ENCODE measurements around the gene BTN3A1. TPM values are rescaled to one million over a fixed set of nuclear protein-coding genes. Genes with fewer than 3 reads are reported as not detected.

BTN3A1 gene
- total and polyA plus RNA-seq, 2 of the 8 experiments (the other 6 are each of a cell fraction or from before 2014, with no cell fraction given), result 4.7 to 5.6 TPM

- Histone ChIP-seq H3K79me2 (ENCODE audit: control insufficient read depth in 1 of 2, insufficient read depth in 2 of 2, low read length in 2 of 2) (no peaks in the 10 kb centered on the region), H3K18ac (ENCODE audit: extremely low read depth, low read length) (no peak overlapping the region), H3K36me3 (ENCODE audit: control insufficient read depth in 2 of 4, insufficient read depth in 4 of 4, low read length in 3 of 4) (no peaks in the 10 kb centered on the region), H4K91ac (replicated peaks; ENCODE audit: insufficient read length, low read length) (no peak overlapping the region), H3K4me2 (ENCODE audit: insufficient read depth in 1 of 2, low read depth in 2 of 2, low read length in 2 of 2) (peak overlapping the region in 1 of 2 experiments; percentile 65; a peak in 3 of 4 replicates), H3K27ac (ENCODE audit: low read depth, low read length) (no peak overlapping the region), H3K27me3 (replicated peaks in 1 of 4; ENCODE audit: control insufficient read depth in 3 of 4, extremely low read depth in 1 of 4, insufficient read depth in 3 of 4, low read length in 3 of 4) (no peaks in the 10 kb centered on the region), H4K8ac (ENCODE audit: extremely low read depth, insufficient read depth, low read length) (no peak overlapping the region), H2BK12ac (ENCODE audit: low read depth, low read length) (no peak overlapping the region), H3K4ac (replicated peaks; ENCODE audit: insufficient read length, low read depth, low read length) (no peak overlapping the region), H4K20me1 (replicated peaks in 1 of 2; ENCODE audit: control insufficient read depth in 1 of 2, insufficient read depth in 2 of 2, low read length in 2 of 2) (no peaks in the 10 kb centered on the region), H3K14ac (ENCODE audit: insufficient read length) (no peak overlapping the region), H2AK5ac (ENCODE audit: low read depth, low read length) (no peak overlapping the region), H3K23me2 (ENCODE audit: low read depth, low read length) (no peaks in the 10 kb centered on the region; the same call in 1 of the 2 replicates), H4K5ac (ENCODE audit: insufficient read length, low read depth, low read length) (no peak overlapping the region), H3K23ac (ENCODE audit: insufficient read length) (no peak overlapping the region), H3K56ac (replicated peaks; ENCODE audit: insufficient read length, low read depth, low read length) (no peak overlapping the region), H2AFZ (ENCODE audit: low read length) (peak overlapping the region; percentile 47; the same call in 1 of the 2 replicates), H2BK5ac (ENCODE audit: low read depth, low read length) (no peak overlapping the region), H3K9ac (replicated peaks in 1 of 4; ENCODE audit: extremely low read depth in 1 of 4, low read depth in 3 of 4, low read length in 3 of 4) (no peak overlapping the region), H3K9me3 (ENCODE audit: insufficient read depth in 2 of 2, low read depth in 1 of 2, low read length in 1 of 2) (no peaks in the 10 kb centered on the region), H2BK20ac (ENCODE audit: low read length) (no peak overlapping the region), H2BK15ac (ENCODE audit: low read length) (no peak overlapping the region), H3K4me3 (ENCODE audit: extremely low read depth in 1 of 4, insufficient read depth in 2 of 4, low read depth in 3 of 4, low read length in 4 of 4) (peak overlapping the region in 1 of 4 experiments; percentile 70; a peak in 3 of 8 replicates), H3K4me1 (replicated peaks in 1 of 4; ENCODE audit: control insufficient read depth in 3 of 4, insufficient read depth in 4 of 4, low read length in 3 of 4) (peaks cover 0 to 2% (median 0%) of the 10 kb centered on the region in 4 experiments; a peak in 1 of 7 replicates), H3K79me1 (ENCODE audit: low read depth, low read length) (no peaks in the 10 kb centered on the region), H2BK120ac (replicated peaks; ENCODE audit: low read depth, low read length) (no peak overlapping the region)
- FAIRE-seq (no peak), DNase-seq (ENCODE audit: low read depth in 1 of 2, low spot score in 2 of 2) (no peak)
- WGBS, 2 experiments (ENCODE audit: extremely low coverage in 1 of 2, insufficient coverage in 1 of 2, insufficient read length in 1 of 2, insufficient replicate concordance in 2 of 2, low coverage in 1 of 2, low lambda C conversion rate in 2 of 2, missing lambda C conversion rate in 1 of 2), result 63% methylated on average over 7 of the region's 7 CpGs; no CpG with 5 or more reads in 1 of the 2 experiments
- TF ChIP-seq TBP (IDR thresholded peaks at IDR 0.05; ENCODE audit: low read depth, low read length) (no peak), MAFK (IDR thresholded peaks at IDR 0.05; ENCODE audit: low read depth, low read length) (no peak), TAF1 (IDR thresholded peaks at IDR 0.05; ENCODE audit: low read depth, low read length) (no peak), RNF2 (IDR thresholded peaks at IDR 0.05; ENCODE audit: borderline replicate concordance, low read depth, low read length, missing control alignments, poor library complexity, severe bottlenecking) (no peak), CBX8 (IDR thresholded peaks at IDR 0.05; ENCODE audit: borderline replicate concordance, low read depth, low read length) (no peak), RXRA (IDR thresholded peaks at IDR 0.05; ENCODE audit: insufficient read depth, low read depth, low read length) (no peak), SRF (IDR thresholded peaks at IDR 0.05; ENCODE audit: low read depth, low read length) (no peak), SP2 (IDR thresholded peaks at IDR 0.05; ENCODE audit: low read length) (no peak), EZH2 (IDR thresholded peaks at IDR 0.05; ENCODE audit: low read depth, low read length, severe bottlenecking) (no peak), TCF12 (IDR thresholded peaks at IDR 0.05; ENCODE audit: low read depth, low read length) (no peak), EGR1 (IDR thresholded peaks at IDR 0.05; ENCODE audit: borderline replicate concordance, low read depth, low read length) (no peak), RFX5 (IDR thresholded peaks at IDR 0.05; ENCODE audit: borderline replicate concordance, low read depth, low read length) (no peak)
- POLR2A ChIA-PET (ENCODE audit: partially characterized antibody), result interaction anchor here (0.8 to 0.9 kb wide), 2 partner anchors 10 to 659 kb away, joined by 3 read pairs; no protein-coding TSS in a partner anchor
- CTCF ChIA-PET (ENCODE audit: partially characterized antibody), result interaction anchor here (0.6 kb wide), 1 partner anchor 97 kb away, joined by 3 read pairs; no protein-coding TSS in a partner anchor
These were observed 587 bp upstream of the BTN3A1 start for GRCh38 chr6:26401389-26401986.

All from H1 (cell line).